Endothelial cell of umbilical vein (primary cell): ENCODE measurements around the gene PCNT. TPM values are rescaled to one million over a fixed set of nuclear protein-coding genes. Genes with fewer than 3 reads are reported as not detected.
"Not testable (repeated sequence)": the region's sequence is repeated elsewhere in the genome, so short reads cannot be mapped to it uniquely, and the experiment has no call there.

Experiments used
- BruUV-seq: library from RNA; stranded (reverse); fragments of 400-500 nt; replicated peaks from 2 replicates; lab custom pipeline; 2021; lab: Mats Ljungman, UMichigan
- CTCF ChIA-PET: fragments of 300-600, 350-600 bp; sonication (Branson Sonifier 250); formaldehyde crosslinking; loops from one replicate; lab custom pipeline; 2021; ENCODE audit warnings: antibody characterized with exemption, inconsistent platforms; lab: Charles Lee
- POLR2A ChIA-PET: fragments of 300-600, 350-600 bp; sonication (Branson Sonifier 250); formaldehyde crosslinking; loops from one replicate; lab custom pipeline; 2021; ENCODE audit warnings: antibody characterized with exemption, inconsistent platforms; lab: Charles Lee
- DNase-seq: peaks from one replicate; pipeline ENCODE4 v3.0.0-alpha.2; 2011; ENCODE audit warnings: low read depth, low spot score
- FAIRE-seq: peaks from 2 replicates; lab custom pipeline; 2011; peaks lifted over from hg19 to GRCh38; lab: Jason Lieb, UNC
- H2AFZ ChIP-seq: 2 replicates; pipeline ENCODE4 v1.6.0; 2012; ENCODE audit warnings: low read depth, low read length, control low read depth, inconsistent platforms
- H3K27ac ChIP-seq: 2 replicates; pipeline ENCODE4 v1.5.1; 2011; ENCODE audit warnings: low read depth, mild to moderate bottlenecking, control low read depth, low read length, moderate library complexity; ENCODE audit not compliant: insufficient read depth
- H3K27me3 ChIP-seq, 2 experiments: 2 replicates each; pipeline versions ENCODE4 v1.6.0 to v1.6.1; 2011; ENCODE audit warnings: low read length in 2 of 2, mixed read lengths in 1 of 2; ENCODE audit not compliant: control insufficient read depth in 2 of 2, insufficient read depth in 2 of 2
- H3K36me3 ChIP-seq, 2 experiments: 2 replicates in 1 of 2; 3 replicates in 1 of 2; pipeline ENCODE4 v1.5.1; 2011; ENCODE audit warnings: low read length in 2 of 2, mild to moderate bottlenecking in 1 of 2, moderate library complexity in 1 of 2; ENCODE audit not compliant: control insufficient read depth in 2 of 2, insufficient read depth in 2 of 2; ENCODE audit errors: extremely low read depth in 1 of 2
- H3K4me1 ChIP-seq: 3 replicates; pipeline ENCODE4 v1.5.1; 2011; ENCODE audit warnings: mild to moderate bottlenecking, low read length; ENCODE audit not compliant: control insufficient read depth, insufficient read depth; ENCODE audit errors: extremely low read depth
- H3K4me2 ChIP-seq: 2 replicates; pipeline ENCODE4 v1.6.1; 2011; ENCODE audit warnings: low read length, control low read depth, mixed read lengths; ENCODE audit not compliant: insufficient read depth
- H3K4me3 ChIP-seq, 3 experiments: fragments of 200-600 bp in 1 of 3; sonication (generic), shearing (Covaris generic) in 1 of 3; replicated peaks in 1 of 3; 2 replicates each; pipeline ENCODE4 v1.5.1; 2011 to 2016; ENCODE audit warnings: control low read depth in 3 of 3, low read length in 3 of 3, mild to moderate bottlenecking in 2 of 3, inconsistent platforms in 1 of 3, low read depth in 1 of 3, moderate library complexity in 1 of 3; ENCODE audit not compliant: insufficient read depth in 1 of 3
- H3K79me2 ChIP-seq: 2 replicates; pipeline ENCODE4 v1.6.0; 2012; ENCODE audit warnings: low read length, inconsistent platforms; ENCODE audit not compliant: control insufficient read depth, insufficient read depth
- H3K9ac ChIP-seq: replicated peaks from 2 replicates; pipeline ENCODE3; 2011; ENCODE audit warnings: low read length, control low read depth; ENCODE audit not compliant: insufficient read depth; ENCODE audit errors: extremely low read depth
- H3K9me1 ChIP-seq: replicated peaks from 3 replicates; pipeline ENCODE4 v1.6.0; 2011; ENCODE audit warnings: mild to moderate bottlenecking, low read length; ENCODE audit not compliant: control insufficient read depth, insufficient read depth; ENCODE audit errors: extremely low read depth
- H3K9me3 ChIP-seq: replicated peaks from 2 replicates; pipeline ENCODE4 v1.5.1; 2012; ENCODE audit warnings: low read length, inconsistent platforms; ENCODE audit not compliant: control insufficient read depth, insufficient read depth
- H4K20me1 ChIP-seq: replicated peaks from 2 replicates; pipeline ENCODE3; 2011; ENCODE audit warnings: mild to moderate bottlenecking, low read length; ENCODE audit not compliant: control insufficient read depth, insufficient read depth; ENCODE audit errors: extremely low read depth
- EZH2 ChIP-seq: IDR thresholded peaks from 2 replicates; pipeline ENCODE4 v1.6.1; 2012; ENCODE audit warnings: borderline replicate concordance, low read depth, mild to moderate bottlenecking, moderate library complexity, low read length, inconsistent platforms; ENCODE audit not compliant: severe bottlenecking
- FOS ChIP-seq: IDR thresholded peaks from 2 replicates; pipeline ENCODE4 v1.6.1; 2011; ENCODE audit warnings: mild to moderate bottlenecking, low read length, moderate library complexity, borderline replicate concordance; ENCODE audit not compliant: insufficient read depth
- GATA2 ChIP-seq: IDR thresholded peaks from 2 replicates; pipeline ENCODE4 v1.7.0; 2011; ENCODE audit warnings: low read depth, mild to moderate bottlenecking, moderate library complexity, mixed read lengths, low read length; ENCODE audit not compliant: insufficient read length, insufficient read depth
- JUN ChIP-seq: IDR thresholded peaks from 2 replicates; pipeline ENCODE4 v1.6.1; 2011; ENCODE audit warnings: borderline replicate concordance, low read depth; ENCODE audit not compliant: insufficient read length, insufficient read depth
- MYC ChIP-seq: IDR thresholded peaks from one replicate; pipeline ENCODE4 v1.6.1; 2011; ENCODE audit warnings: mild to moderate bottlenecking, low read depth, low read length
- POLR2A ChIP-seq: IDR thresholded peaks from 2 replicates; pipeline ENCODE4 v1.6.1; 2012; ENCODE audit warnings: low read depth, mild to moderate bottlenecking, control low read depth, low read length
- POLR2AphosphoS5 ChIP-seq: IDR thresholded peaks from 2 replicates; pipeline ENCODE4 v1.6.1; 2012; ENCODE audit warnings: low read depth, mild to moderate bottlenecking, control low read depth, low read length, moderate library complexity; ENCODE audit not compliant: insufficient read depth
- dilution Hi-C: fragments of 300-500 bp; cut with MboI; formaldehyde crosslinking; loops from one replicate; pipeline ENCODE4 v1.15.0; 2019; ENCODE audit warnings: low sequenced_read_pairs; ENCODE audit not compliant: extremely low pct_ligation_motif_present
- intact Hi-C: fragments of 100-400 bp; cut with micrococcal nuclease; formaldehyde crosslinking; loops from one replicate; pipeline ENCODE4 v1.10.0; 2022
- polyA plus RNA-seq, 4 experiments: library from polyadenylated mRNA; depleted of rRNA in 3 of 4; stranded (reverse) in 3 of 4; unstranded in 1 of 4; fragments of >200 nt; gene quantifications; 2 replicates each; pipeline versions ENCODE4 v1.2.1 to v1.2.3, GENCODE V29; 2011 to 2012; ENCODE audit warnings: missing spikeins in 1 of 4
- total RNA-seq: library from RNA; stranded (reverse); gene quantifications from 2 replicates; pipeline ENCODE4 v1.2.3, GENCODE V29; 2021
- TF ChIP-seq, protein P1 (sequence below), 2 donors: IDR thresholded peaks; 1 replicate in 1 of 2; 2 replicates in 1 of 2; pipeline ENCODE4 v1.5.1; 2011; ENCODE audit warnings: low read length in 2 of 2, mild to moderate bottlenecking in 2 of 2, moderate library complexity in 2 of 2, control low read depth in 1 of 2, inconsistent platforms in 1 of 2, low read depth in 1 of 2; ENCODE audit not compliant: insufficient read depth in 1 of 2; ENCODE audit errors: extremely low read depth in 1 of 2
- TF ChIP-seq, protein P2 (sequence below): IDR thresholded peaks from 2 replicates; pipeline ENCODE4 v1.6.1; 2011; ENCODE audit not compliant: insufficient read depth, insufficient read length

PCNT gene
- total and polyA plus RNA-seq, 2 donors (not counting 3 experiments of a cell fraction or from before 2014, with no cell fraction given), result 9.6 to 49.5 TPM

DNA sequence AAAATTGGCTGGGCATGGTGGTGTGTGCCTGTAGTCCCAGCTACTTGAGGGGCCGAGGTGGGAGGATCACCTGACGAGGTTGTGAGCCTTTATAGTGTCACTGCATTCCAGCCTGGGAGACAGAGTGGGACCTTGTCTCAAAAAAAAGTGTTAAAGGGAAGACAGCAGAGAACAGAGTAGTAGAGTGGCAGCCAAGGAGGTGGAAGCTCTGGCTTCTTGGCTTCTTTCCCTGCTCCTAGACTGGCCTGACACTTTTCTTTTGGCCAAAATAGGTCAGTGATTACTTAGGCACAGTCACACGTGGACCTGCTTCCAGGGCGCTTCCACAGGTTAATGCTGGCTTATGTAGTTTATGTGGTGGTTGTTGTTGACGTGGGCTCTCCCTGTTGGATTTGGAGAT, 138.0 kb downstream of the PCNT start:
- TF ChIP-seq GATA2, result no peak
- TF ChIP-seq FOS, result no peak
- TF ChIP-seq MYC, result no peak
- TF ChIP-seq EZH2, result no peak
- TF ChIP-seq JUN, result no peak
- no peak for TF ChIP-seq POLR2A
- TF ChIP-seq POLR2AphosphoS5, result no peak
- TF ChIP-seq, protein P1, sequence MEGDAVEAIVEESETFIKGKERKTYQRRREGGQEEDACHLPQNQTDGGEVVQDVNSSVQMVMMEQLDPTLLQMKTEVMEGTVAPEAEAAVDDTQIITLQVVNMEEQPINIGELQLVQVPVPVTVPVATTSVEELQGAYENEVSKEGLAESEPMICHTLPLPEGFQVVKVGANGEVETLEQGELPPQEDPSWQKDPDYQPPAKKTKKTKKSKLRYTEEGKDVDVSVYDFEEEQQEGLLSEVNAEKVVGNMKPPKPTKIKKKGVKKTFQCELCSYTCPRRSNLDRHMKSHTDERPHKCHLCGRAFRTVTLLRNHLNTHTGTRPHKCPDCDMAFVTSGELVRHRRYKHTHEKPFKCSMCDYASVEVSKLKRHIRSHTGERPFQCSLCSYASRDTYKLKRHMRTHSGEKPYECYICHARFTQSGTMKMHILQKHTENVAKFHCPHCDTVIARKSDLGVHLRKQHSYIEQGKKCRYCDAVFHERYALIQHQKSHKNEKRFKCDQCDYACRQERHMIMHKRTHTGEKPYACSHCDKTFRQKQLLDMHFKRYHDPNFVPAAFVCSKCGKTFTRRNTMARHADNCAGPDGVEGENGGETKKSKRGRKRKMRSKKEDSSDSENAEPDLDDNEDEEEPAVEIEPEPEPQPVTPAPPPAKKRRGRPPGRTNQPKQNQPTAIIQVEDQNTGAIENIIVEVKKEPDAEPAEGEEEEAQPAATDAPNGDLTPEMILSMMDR (IDR thresholded peaks at IDR 0.05; ENCODE audit: extremely low read depth in 1 of 2, insufficient read depth in 1 of 2, low read depth in 1 of 2, low read length in 2 of 2), result no peak
- TF ChIP-seq, protein P2, sequence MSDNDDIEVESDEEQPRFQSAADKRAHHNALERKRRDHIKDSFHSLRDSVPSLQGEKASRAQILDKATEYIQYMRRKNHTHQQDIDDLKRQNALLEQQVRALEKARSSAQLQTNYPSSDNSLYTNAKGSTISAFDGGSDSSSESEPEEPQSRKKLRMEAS, result no peak
- Histone ChIP-seq H3K4me3 (no peak overlapping the region), H2AFZ (no peak overlapping the region), H3K9me1 (no peaks in the 10 kb centered on the region), H4K20me1 (no peaks in the 10 kb centered on the region), H3K4me2 (no peak overlapping the region), H3K36me3 (no peaks in the 10 kb centered on the region), H3K4me1 (peaks cover 8% of the 10 kb centered on the region), H3K79me2 (peaks cover 62% of the 10 kb centered on the region), H3K27ac (no peak overlapping the region), H3K27me3 (no peaks in the 10 kb centered on the region), H3K9me3 (no peaks in the 10 kb centered on the region), H3K9ac (no peak overlapping the region)
- FAIRE-seq (no peak), DNase-seq (no peak)
- CTCF ChIA-PET, result interaction anchor here (1.0 to 1.8 kb wide), 4 partner anchors 16 to 178 kb away, joined by 3 to 5 read pairs (median 4); no protein-coding TSS in a partner anchor
- dilution Hi-C loops, result no loop called here
- BruUV-seq, result no TSS peak
- intact Hi-C loops, result no loop called here
- POLR2A ChIA-PET, result no interaction called here

- H4K20me1 ChIP-seq, H2AFZ ChIP-seq, dilution Hi-C loops, intact Hi-C loops, H3K9ac ChIP-seq, H3K27me3 ChIP-seq, DNase-seq, H3K4me1 ChIP-seq, CTCF ChIA-PET, H3K36me3 ChIP-seq, H3K9me3 ChIP-seq, BruUV-seq, FAIRE-seq, H3K4me2 ChIP-seq, POLR2A ChIA-PET, H3K4me3 ChIP-seq, H3K27ac ChIP-seq, H3K9me1 ChIP-seq: not testable (repeated sequence)
- H3K79me2 ChIP-seq, result peaks cover 43% of the 10 kb centered on the region
Measured at GRCh38 chr21:46465153-46465552, 141.2 kb downstream of the PCNT start.
